GM23338 (cell line): ENCODE measurements around the gene KLHL17. TPM values are rescaled to one million over a fixed set of nuclear protein-coding genes. Genes with fewer than 3 reads are reported as not detected.

Source experiments
- ATAC-seq: fragments of 200-7000 bp; cut with Tn5 transposase; 3 replicates; pipeline ENCODE4 v1.9.1; 2020
- DNase-seq: peaks from one replicate; pipeline ENCODE4 v3.0.0-alpha.2; 2015; ENCODE audit warnings: low spot score
- H2AFZ ChIP-seq: fragments of 200-600 bp; sonication (generic); 2 replicates; pipeline ENCODE4 v1.8.0; 2016; ENCODE audit warnings: antibody characterized with exemption, mild to moderate bottlenecking, moderate library complexity
- H3F3A ChIP-seq: fragments of 200-600 bp; sonication (generic); replicated peaks from 2 replicates; pipeline ENCODE4 v1.8.0; 2017; ENCODE audit warnings: antibody characterized with exemption, mixed run types, low read depth
- H3K27ac ChIP-seq: fragments of 200-600 bp; sonication (generic); 2 replicates; pipeline ENCODE4 v1.6.1; 2016; ENCODE audit warnings: low read depth
- H3K27me3 ChIP-seq: fragments of 200-600 bp; sonication (generic); 2 replicates; pipeline ENCODE4 v1.8.0; 2016; ENCODE audit warnings: mild to moderate bottlenecking, mixed run types, moderate library complexity; ENCODE audit not compliant: insufficient read depth
- H3K36me3 ChIP-seq: fragments of 200-600 bp; sonication (generic); 2 replicates; pipeline ENCODE4 v1.8.0; 2016; ENCODE audit warnings: mild to moderate bottlenecking; ENCODE audit not compliant: insufficient read depth
- H3K4me1 ChIP-seq: fragments of 200-600 bp; sonication (generic); 2 replicates; pipeline ENCODE4 v1.8.0; 2016; ENCODE audit warnings: mild to moderate bottlenecking, moderate library complexity; ENCODE audit not compliant: insufficient read depth
- H3K4me2 ChIP-seq: fragments of 200-600 bp; sonication (generic); 2 replicates; pipeline ENCODE4 v1.7.1; 2017; ENCODE audit warnings: mixed run types
- H3K4me3 ChIP-seq: fragments of 200-600 bp; sonication (generic); 2 replicates; pipeline ENCODE4 v1.6.1; 2016; ENCODE audit warnings: mixed run types
- H3K79me2 ChIP-seq: fragments of 200-600 bp; sonication (generic); replicated peaks from 2 replicates; pipeline ENCODE4 v1.8.0; 2017; ENCODE audit warnings: mild to moderate bottlenecking; ENCODE audit not compliant: insufficient read depth
- H3K9me2 ChIP-seq: fragments of 200-600 bp; sonication (generic); 2 replicates; pipeline ENCODE4 v1.8.0; 2017; ENCODE audit not compliant: insufficient read depth
- H4K20me1 ChIP-seq: fragments of 200-600 bp; sonication (generic); replicated peaks from 2 replicates; pipeline ENCODE4 v1.8.0; 2017; ENCODE audit warnings: mild to moderate bottlenecking; ENCODE audit not compliant: insufficient read depth
- H3K27ac Mint-ChIP-seq: 2 replicates; pipeline ENCODE4 v1.8.0; 2020; ENCODE audit warnings: inconsistent platforms, mild to moderate bottlenecking, moderate library complexity, mixed read lengths
- H3K27me3 Mint-ChIP-seq: 3 replicates; pipeline ENCODE4 v1.8.0; 2022; ENCODE audit warnings: low read depth, mild to moderate bottlenecking, moderate library complexity, mixed read lengths, inconsistent platforms; ENCODE audit not compliant: insufficient read depth, poor library complexity
- H3K36me3 Mint-ChIP-seq: 3 replicates; pipeline ENCODE4 v1.8.0; 2021; ENCODE audit warnings: low read depth, mild to moderate bottlenecking, inconsistent platforms, moderate library complexity, mixed read lengths
- H3K4me1 Mint-ChIP-seq: 3 replicates; pipeline ENCODE4 v1.8.0; 2020; ENCODE audit warnings: mild to moderate bottlenecking, inconsistent platforms, mixed read lengths
- H3K4me3 Mint-ChIP-seq: 3 replicates; pipeline ENCODE4 v1.8.0; 2021; ENCODE audit warnings: moderate library complexity, mild to moderate bottlenecking, inconsistent platforms, mixed read lengths
- H3K9me3 Mint-ChIP-seq: 3 replicates; pipeline ENCODE4 v1.8.0; 2020; ENCODE audit warnings: moderate library complexity, mild to moderate bottlenecking, inconsistent platforms, mixed read lengths
- EZH2 ChIP-seq: fragments of 200-600 bp; sonication (generic); IDR thresholded peaks from one replicate; pipeline ENCODE4 v1.8.0; 2017; ENCODE audit warnings: antibody characterized with exemption, mild to moderate bottlenecking, low read depth; ENCODE audit not compliant: unreplicated experiment
- EZH2phosphoT487 ChIP-seq: fragments of 200-600 bp; sonication (generic); IDR thresholded peaks from one replicate; pipeline ENCODE4 v1.8.1; 2018; ENCODE audit warnings: antibody characterized with exemption; ENCODE audit not compliant: unreplicated experiment
- POLR2AphosphoS5 ChIP-seq: IDR thresholded peaks from 2 replicates; pipeline ENCODE4 v1.6.1; 2016; ENCODE audit warnings: antibody characterized with exemption, low read depth
- STAT1 ChIP-seq: IDR thresholded peaks from one replicate; pipeline ENCODE4 v1.6.1; 2016; ENCODE audit warnings: antibody characterized with exemption; ENCODE audit not compliant: unreplicated experiment
- ZNF114 ChIP-seq: fragments of 250-450 bp; sonication (Bioruptor Pico); IDR thresholded peaks from 2 replicates; pipeline ENCODE4 v1.5.0; 2020; ENCODE audit warnings: mild to moderate bottlenecking, moderate library complexity
- polyA plus RNA-seq: library from polyadenylated mRNA; unstranded; fragments of >200 nt; fragmentation: Nextera tagmentation; extraction: Ambion mirVana; gene quantifications from 2 replicates; pipeline ENCODE4 v1.2.1, GENCODE V29; 2016
- total RNA-seq: library from RNA; depleted of rRNA; stranded (reverse); fragments of >200 nt; shearing (Covaris generic); gene quantifications from 2 replicates; pipeline ENCODE4 v1.2.3, GENCODE V29; 2014
- TF ChIP-seq, protein P1 (sequence below): fragments of 250-450 bp; sonication (Bioruptor Pico); IDR thresholded peaks from 2 replicates; pipeline ENCODE4 v1.5.0; 2020; ENCODE audit warnings: mild to moderate bottlenecking, moderate library complexity
- TF ChIP-seq, protein P2 (sequence below): IDR thresholded peaks from 2 replicates; pipeline ENCODE4 v1.6.1; 2016; ENCODE audit warnings: antibody characterized with exemption

The KLHL17 gene
- total and polyA plus RNA-seq, 2 experiments from 2014 or later: 16.5 to 37.1 TPM

DNA sequence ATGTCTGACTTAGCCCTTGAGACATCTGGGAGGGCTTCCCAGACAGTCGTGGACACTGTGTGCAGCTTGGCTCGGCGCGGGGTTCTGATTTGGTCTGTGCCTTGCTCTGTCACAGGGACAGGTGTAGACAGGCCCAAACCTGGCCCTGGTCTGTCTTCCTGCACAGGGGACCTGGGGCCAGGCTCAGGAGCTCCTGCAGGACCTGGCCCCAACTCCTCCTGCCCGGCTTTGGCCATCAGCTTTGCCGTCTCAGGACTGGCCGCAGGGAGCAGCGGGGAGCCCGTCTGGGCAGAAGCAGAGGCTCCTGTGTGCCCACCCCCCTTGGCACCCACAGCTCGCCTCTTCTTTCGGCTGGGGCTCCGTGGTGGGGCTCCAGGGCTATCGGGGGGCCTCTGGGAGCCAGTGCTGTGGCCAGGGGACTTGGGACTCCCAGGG, 19.8 kb downstream of the KLHL17 start (continued):
- TF ChIP-seq, protein P1, sequence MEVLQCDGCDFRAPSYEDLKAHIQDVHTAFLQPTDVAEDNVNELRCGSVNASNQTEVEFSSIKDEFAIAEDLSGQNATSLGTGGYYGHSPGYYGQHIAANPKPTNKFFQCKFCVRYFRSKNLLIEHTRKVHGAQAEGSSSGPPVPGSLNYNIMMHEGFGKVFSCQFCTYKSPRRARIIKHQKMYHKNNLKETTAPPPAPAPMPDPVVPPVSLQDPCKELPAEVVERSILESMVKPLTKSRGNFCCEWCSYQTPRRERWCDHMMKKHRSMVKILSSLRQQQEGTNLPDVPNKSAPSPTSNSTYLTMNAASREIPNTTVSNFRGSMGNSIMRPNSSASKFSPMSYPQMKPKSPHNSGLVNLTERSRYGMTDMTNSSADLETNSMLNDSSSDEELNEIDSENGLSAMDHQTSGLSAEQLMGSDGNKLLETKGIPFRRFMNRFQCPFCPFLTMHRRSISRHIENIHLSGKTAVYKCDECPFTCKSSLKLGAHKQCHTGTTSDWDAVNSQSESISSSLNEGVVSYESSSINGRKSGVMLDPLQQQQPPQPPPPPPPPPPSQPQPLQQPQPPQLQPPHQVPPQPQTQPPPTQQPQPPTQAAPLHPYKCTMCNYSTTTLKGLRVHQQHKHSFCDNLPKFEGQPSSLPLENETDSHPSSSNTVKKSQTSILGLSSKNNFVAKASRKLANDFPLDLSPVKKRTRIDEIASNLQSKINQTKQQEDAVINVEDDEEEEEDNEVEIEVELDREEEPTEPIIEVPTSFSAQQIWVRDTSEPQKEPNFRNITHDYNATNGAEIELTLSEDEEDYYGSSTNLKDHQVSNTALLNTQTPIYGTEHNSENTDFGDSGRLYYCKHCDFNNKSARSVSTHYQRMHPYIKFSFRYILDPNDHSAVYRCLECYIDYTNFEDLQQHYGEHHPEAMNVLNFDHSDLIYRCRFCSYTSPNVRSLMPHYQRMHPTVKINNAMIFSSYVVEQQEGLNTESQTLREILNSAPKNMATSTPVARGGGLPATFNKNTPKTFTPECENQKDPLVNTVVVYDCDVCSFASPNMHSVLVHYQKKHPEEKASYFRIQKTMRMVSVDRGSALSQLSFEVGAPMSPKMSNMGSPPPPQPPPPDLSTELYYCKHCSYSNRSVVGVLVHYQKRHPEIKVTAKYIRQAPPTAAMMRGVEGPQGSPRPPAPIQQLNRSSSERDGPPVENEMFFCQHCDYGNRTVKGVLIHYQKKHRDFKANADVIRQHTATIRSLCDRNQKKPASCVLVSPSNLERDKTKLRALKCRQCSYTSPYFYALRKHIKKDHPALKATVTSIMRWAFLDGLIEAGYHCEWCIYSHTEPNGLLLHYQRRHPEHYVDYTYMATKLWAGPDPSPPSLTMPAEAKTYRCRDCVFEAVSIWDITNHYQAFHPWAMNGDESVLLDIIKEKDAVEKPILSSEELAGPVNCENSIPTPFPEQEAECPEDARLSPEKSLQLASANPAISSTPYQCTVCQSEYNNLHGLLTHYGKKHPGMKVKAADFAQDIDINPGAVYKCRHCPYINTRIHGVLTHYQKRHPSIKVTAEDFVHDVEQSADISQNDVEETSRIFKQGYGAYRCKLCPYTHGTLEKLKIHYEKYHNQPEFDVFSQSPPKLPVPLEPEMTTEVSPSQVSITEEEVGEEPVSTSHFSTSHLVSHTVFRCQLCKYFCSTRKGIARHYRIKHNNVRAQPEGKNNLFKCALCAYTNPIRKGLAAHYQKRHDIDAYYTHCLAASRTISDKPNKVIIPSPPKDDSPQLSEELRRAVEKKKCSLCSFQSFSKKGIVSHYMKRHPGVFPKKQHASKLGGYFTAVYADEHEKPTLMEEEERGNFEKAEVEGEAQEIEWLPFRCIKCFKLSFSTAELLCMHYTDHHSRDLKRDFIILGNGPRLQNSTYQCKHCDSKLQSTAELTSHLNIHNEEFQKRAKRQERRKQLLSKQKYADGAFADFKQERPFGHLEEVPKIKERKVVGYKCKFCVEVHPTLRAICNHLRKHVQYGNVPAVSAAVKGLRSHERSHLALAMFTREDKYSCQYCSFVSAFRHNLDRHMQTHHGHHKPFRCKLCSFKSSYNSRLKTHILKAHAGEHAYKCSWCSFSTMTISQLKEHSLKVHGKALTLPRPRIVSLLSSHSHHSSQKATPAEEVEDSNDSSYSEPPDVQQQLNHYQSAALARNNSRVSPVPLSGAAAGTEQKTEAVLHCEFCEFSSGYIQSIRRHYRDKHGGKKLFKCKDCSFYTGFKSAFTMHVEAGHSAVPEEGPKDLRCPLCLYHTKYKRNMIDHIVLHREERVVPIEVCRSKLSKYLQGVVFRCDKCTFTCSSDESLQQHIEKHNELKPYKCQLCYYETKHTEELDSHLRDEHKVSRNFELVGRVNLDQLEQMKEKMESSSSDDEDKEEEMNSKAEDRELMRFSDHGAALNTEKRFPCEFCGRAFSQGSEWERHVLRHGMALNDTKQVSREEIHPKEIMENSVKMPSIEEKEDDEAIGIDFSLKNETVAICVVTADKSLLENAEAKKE (CRISPR knock-in tag): no peak

DNA sequence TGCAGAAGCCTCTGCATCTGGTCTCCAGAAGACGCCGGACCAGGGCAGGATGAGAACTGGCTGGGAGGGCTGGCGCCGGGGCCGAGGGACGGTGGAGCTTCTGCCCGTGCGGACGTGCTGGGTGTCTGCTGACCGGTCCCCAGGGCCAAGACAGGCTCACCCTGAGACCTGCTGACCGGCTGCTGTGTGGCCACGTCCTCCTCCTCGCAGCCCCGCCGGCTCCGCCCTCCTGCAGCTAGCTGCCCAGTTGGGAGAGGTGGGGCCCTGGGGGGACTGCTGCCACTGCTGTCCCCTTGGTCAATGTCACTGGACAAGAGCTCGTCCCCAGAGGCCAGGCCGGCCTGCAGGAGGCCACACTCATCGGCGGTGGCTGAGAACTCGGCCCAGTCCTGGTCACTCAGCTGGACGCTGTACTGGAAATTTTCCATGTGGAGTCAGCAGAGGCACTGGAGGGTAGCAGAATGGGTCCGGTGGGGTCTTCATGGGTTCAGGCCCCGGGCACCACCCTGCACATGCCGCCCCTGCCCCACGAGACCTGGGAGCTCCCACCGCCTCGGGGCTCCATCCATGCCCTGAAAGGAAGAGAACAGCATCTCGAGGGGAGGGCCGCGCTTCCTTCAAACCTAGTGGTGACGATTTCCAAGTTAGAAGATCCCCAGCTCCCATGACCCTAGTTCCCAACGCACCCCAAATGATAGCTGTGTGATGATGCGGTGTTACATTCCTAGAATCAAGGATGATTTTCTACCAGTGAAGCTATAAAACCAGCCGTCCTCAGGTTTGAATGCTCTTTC, 20.4 kb downstream of the KLHL17 start:
- no peak overlapping the region for H3K27ac ChIP-seq
- no peak for ATAC-seq
- no peaks in the 10 kb centered on the region for H3K79me2 ChIP-seq
- Mint-ChIP-seq H3K27me3 (peaks cover 37% of the 10 kb centered on the region), H3K4me1 (peaks cover 1% of the 10 kb centered on the region), H3K27ac (no peak overlapping the region), H3K9me3 (peaks cover 5% of the 10 kb centered on the region), H3K36me3 (peaks cover 5% of the 10 kb centered on the region), H3K4me3 (no peak overlapping the region)
- H3F3A ChIP-seq: no peaks in the 10 kb centered on the region
- H3K4me1 ChIP-seq: no peaks in the 10 kb centered on the region; the same call in 1 of the 2 replicates
- no peaks in the 10 kb centered on the region for H3K9me2 ChIP-seq
- DNase-seq: no peak
- no peak overlapping the region for H3K4me2 ChIP-seq
- H3K36me3 ChIP-seq: no peaks in the 10 kb centered on the region
- H4K20me1 ChIP-seq: no peaks in the 10 kb centered on the region
- peaks cover 21% of the 10 kb centered on the region for H3K27me3 ChIP-seq
- H2AFZ ChIP-seq: no peak overlapping the region
- no peak overlapping the region for H3K4me3 ChIP-seq
- TF ChIP-seq EZH2: no peak
- TF ChIP-seq ZNF114 (CRISPR knock-in tag): no peak
- TF ChIP-seq EZH2phosphoT487: no peak
- TF ChIP-seq STAT1: no peak
- TF ChIP-seq POLR2AphosphoS5: no peak
- TF ChIP-seq, protein P2, sequence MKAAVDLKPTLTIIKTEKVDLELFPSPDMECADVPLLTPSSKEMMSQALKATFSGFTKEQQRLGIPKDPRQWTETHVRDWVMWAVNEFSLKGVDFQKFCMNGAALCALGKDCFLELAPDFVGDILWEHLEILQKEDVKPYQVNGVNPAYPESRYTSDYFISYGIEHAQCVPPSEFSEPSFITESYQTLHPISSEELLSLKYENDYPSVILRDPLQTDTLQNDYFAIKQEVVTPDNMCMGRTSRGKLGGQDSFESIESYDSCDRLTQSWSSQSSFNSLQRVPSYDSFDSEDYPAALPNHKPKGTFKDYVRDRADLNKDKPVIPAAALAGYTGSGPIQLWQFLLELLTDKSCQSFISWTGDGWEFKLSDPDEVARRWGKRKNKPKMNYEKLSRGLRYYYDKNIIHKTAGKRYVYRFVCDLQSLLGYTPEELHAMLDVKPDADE: no peak
- TF ChIP-seq, protein P1 (CRISPR knock-in tag): no peak
